B cell (primary cell): Measurements from ENCODE around the gene LRIG1. TPM values are rescaled to one million over a fixed set of nuclear protein-coding genes. Genes with fewer than 3 reads are reported as not detected.

Experiments used
- ATAC-seq: fragments of 200-7000 bp; cut with Tn5 transposase; one replicate; pipeline ENCODE4 v1.10.0; 2021; ENCODE audit warnings: low read depth, mild to moderate bottlenecking, moderate number of reproducible peaks, moderate library complexity
- CTCF ChIA-PET: fragments of 350-600 bp; sonication (Branson Sonifier 250); formaldehyde crosslinking; loops from one replicate; lab custom pipeline; 2021; ENCODE audit warnings: antibody characterized with exemption, inconsistent platforms; lab: Charles Lee
- POLR2A ChIA-PET: fragments of 350-600 bp; sonication (Branson Sonifier 250); formaldehyde crosslinking; loops from one replicate; lab custom pipeline; 2021; ENCODE audit warnings: antibody characterized with exemption; lab: Charles Lee
- DNase-seq: peaks from one replicate; pipeline ENCODE4 v3.0.0; 2013
- H2AFZ ChIP-seq: 2 replicates; pipeline ENCODE4 v1.6.1; 2012; ENCODE audit warnings: mild to moderate bottlenecking, low read depth, low read length; ENCODE audit not compliant: insufficient read depth, poor library complexity, severe bottlenecking
- H3K27ac ChIP-seq, 2 donors: 1 replicate in 1 of 2; 2 replicates in 1 of 2; pipeline ENCODE4 v1.5.1; 2012 to 2013; ENCODE audit warnings: low read length in 2 of 2, mild to moderate bottlenecking in 2 of 2, moderate library complexity in 1 of 2
- H3K27me3 ChIP-seq, 4 experiments: fragments of 200-600 bp in 1 of 4; sonication (generic) in 1 of 4; replicated peaks in 1 of 4; 1 replicate in 2 of 4; 2 replicates in 2 of 4; pipeline versions ENCODE4 v1.6.1 to v1.7.0; 2013 to 2016; ENCODE audit warnings: low read length in 3 of 4, mild to moderate bottlenecking in 2 of 4, mixed read lengths in 1 of 4, moderate library complexity in 1 of 4; ENCODE audit not compliant: insufficient read depth in 4 of 4, control insufficient read depth in 3 of 4; ENCODE audit errors: control extremely low read depth in 1 of 4
- H3K36me3 ChIP-seq, 2 experiments: replicated peaks in 1 of 2; 1 replicate in 1 of 2; 2 replicates in 1 of 2; pipeline versions ENCODE4 v1.6.1 to v1.7.1; 2013; ENCODE audit warnings: low read length in 1 of 2; ENCODE audit not compliant: insufficient read depth in 2 of 2, control insufficient read depth in 1 of 2; ENCODE audit errors: control extremely low read depth in 1 of 2, extremely low read depth in 1 of 2
- H3K4me1 ChIP-seq, 2 donors: fragments of 200-600 bp in 1 of 2; sonication (generic) in 1 of 2; 1 replicate in 1 of 2; 2 replicates in 1 of 2; pipeline versions ENCODE4 v1.5.1 to v1.6.1; 2013 to 2017; ENCODE audit warnings: low read length in 2 of 2; ENCODE audit not compliant: control insufficient read depth in 2 of 2, insufficient read depth in 2 of 2
- H3K4me2 ChIP-seq: replicated peaks from 2 replicates; pipeline ENCODE3; 2012; ENCODE audit warnings: mild to moderate bottlenecking, low read depth, low read length; ENCODE audit not compliant: poor library complexity, severe bottlenecking
- H3K4me3 ChIP-seq, 5 experiments: fragments of 200-600 bp in 1 of 5; sonication (generic) in 1 of 5; 1 replicate in 3 of 5; 2 replicates in 2 of 5; pipeline versions ENCODE4 v1.5.1 to v1.7.0; 2011 to 2016; ENCODE audit warnings: low read length in 4 of 5, mild to moderate bottlenecking in 4 of 5, low read depth in 2 of 5, control low read depth in 1 of 5, moderate library complexity in 1 of 5; ENCODE audit not compliant: insufficient read depth in 1 of 5; ENCODE audit errors: control extremely low read depth in 1 of 5, extremely low read depth in 1 of 5
- H3K79me2 ChIP-seq: fragments of 200-600 bp; sonication (generic); one replicate; pipeline ENCODE4 v1.6.0; 2016; ENCODE audit warnings: low read length; ENCODE audit not compliant: control insufficient read depth, insufficient read depth
- H3K9ac ChIP-seq: fragments of 200-600 bp; sonication (generic); 2 replicates; pipeline ENCODE4 v1.6.1; 2017; ENCODE audit warnings: mild to moderate bottlenecking, low read length, moderate library complexity
- H3K9me3 ChIP-seq, 3 donors: one replicate each; pipeline versions ENCODE4 v1.6.1 to v1.7.1; 2013; ENCODE audit warnings: low read length in 2 of 3; ENCODE audit not compliant: control insufficient read depth in 2 of 3, insufficient read depth in 1 of 3; ENCODE audit errors: control extremely low read depth in 1 of 3
- H4K20me1 ChIP-seq: 2 replicates; pipeline ENCODE4 v1.6.0; 2012; ENCODE audit warnings: mild to moderate bottlenecking, low read length; ENCODE audit not compliant: insufficient read depth, control insufficient read depth, poor library complexity, severe bottlenecking
- H3K27ac Mint-ChIP-seq: one replicate; pipeline ENCODE4 v1.8.0; 2021; ENCODE audit warnings: mixed read lengths
- H3K27me3 Mint-ChIP-seq: one replicate; pipeline ENCODE4 v1.8.0; 2021; ENCODE audit warnings: mixed read lengths
- H3K4me1 Mint-ChIP-seq: one replicate; pipeline ENCODE4 v1.8.0; 2021; ENCODE audit warnings: mixed read lengths
- H3K4me3 Mint-ChIP-seq: one replicate; pipeline ENCODE4 v1.8.0; 2021; ENCODE audit warnings: mixed read lengths
- H3K9me3 Mint-ChIP-seq: one replicate; pipeline ENCODE4 v1.8.0; 2022; ENCODE audit warnings: mixed read lengths; ENCODE audit not compliant: insufficient read depth
- CTCF ChIP-seq: fragments of 200-600 bp; IDR thresholded peaks from one replicate; pipeline ENCODE4 v1.8.0; 2022; ENCODE audit warnings: antibody characterized with exemption, mild to moderate bottlenecking
- EZH2 ChIP-seq: IDR thresholded peaks from 2 replicates; pipeline ENCODE4 v1.6.1; 2012; ENCODE audit warnings: borderline replicate concordance, low read depth, mild to moderate bottlenecking, moderate library complexity, low read length; ENCODE audit not compliant: insufficient read depth, poor library complexity, severe bottlenecking
- WGBS: methylation state at CpG from one replicate; pipeline ENCODE4 v1.1.5; 2013; ENCODE audit warnings: missing lambda C conversion rate; ENCODE audit not compliant: insufficient coverage; 5-methylcytosine and 5-hydroxymethylcytosine counted together
- intact Hi-C: fragments of 100-400 bp; cut with micrococcal nuclease; formaldehyde crosslinking; loops from one replicate; pipeline ENCODE4 v1.10.0; 2022
- polyA plus RNA-seq: library from polyadenylated mRNA; depleted of rRNA; stranded (reverse); fragments of >200 nt; gene quantifications from 2 replicates; pipeline ENCODE4 v1.2.3, GENCODE V29; 2012
- total RNA-seq, 2 donors: library from RNA; stranded (reverse); fragments of 120-200 nt in 1 of 2; gene quantifications; 1 replicate in 1 of 2; 2 replicates in 1 of 2; pipeline versions ENCODE4 v1.2.3 to v1.2.4, GENCODE V29; 2013 to 2022

LRIG1 gene
- total and polyA plus RNA-seq, 2 donors (not counting 1 experiment from before 2014, with no cell fraction given), result 9.2 to 12.4 TPM

- Mint-ChIP-seq H3K27me3 (peaks cover 10% of the 10 kb centered on the region), H3K27ac (peak overlapping the region; percentile 79), H3K4me1 (peaks cover 39% of the 10 kb centered on the region), H3K9me3 (no peaks in the 10 kb centered on the region), H3K4me3 (peak overlapping the region; percentile 33)
- H4K20me1 ChIP-seq, result no peaks in the 10 kb centered on the region
- no peak overlapping the region for H3K9ac ChIP-seq
- H3K27ac ChIP-seq, result no peak overlapping the region
- ChIA-PET CTCF (interaction anchor here (0.5 to 1.4 kb wide), 5 partner anchors 9 to 95 kb away, joined by 3 to 4 read pairs (median 3); no protein-coding TSS in a partner anchor), POLR2A (no interaction called here)
- H3K4me3 ChIP-seq, result peak overlapping the region in 1 of 5 experiments; percentile 8
- 80% methylated on average over 3 of the region's 4 CpGs for WGBS
- H3K4me1 ChIP-seq, result peaks cover 12 to 22% of the 10 kb centered on the region in 2 donors
- no peaks in the 10 kb centered on the region for H3K36me3 ChIP-seq
- H3K27me3 ChIP-seq, result peaks cover 0 to 5% (median 0%) of the 10 kb centered on the region in 4 experiments
- TF ChIP-seq CTCF (no peak), EZH2 (no peak)
- intact Hi-C loops, result loop anchor here (2.0 kb wide), 2 partner anchors 16 to 28 kb away; partner anchors contain the start of gene LRIG1
- ATAC-seq (no peak), DNase-seq (no peak)
- peak overlapping the region; percentile 41 for H3K4me2 ChIP-seq
- peaks cover 22% of the 10 kb centered on the region for H3K79me2 ChIP-seq
- no peaks in the 10 kb centered on the region for H3K9me3 ChIP-seq
- H2AFZ ChIP-seq, result no peak overlapping the region
Measured at GRCh38 chr3:66473181-66473580, 27.6 kb downstream of the LRIG1 start.
